ENCODE data around the gene GMEB1. TPM values are rescaled to one million over a fixed set of nuclear protein-coding genes. Genes with fewer than 3 reads are reported as not detected.
"Not testable (repeated sequence)": the region's sequence is repeated elsewhere in the genome, so short reads cannot be mapped to it uniquely, and the experiment has no call there.

The GMEB1 gene
- total and polyA plus RNA-seq, 2 experiments from 2014 or later, result 13.3 to 20.2 TPM

GRCh38 chr1:28720376-28720775, 51.8 kb downstream of the GMEB1 start:
- Histone ChIP-seq H2AFZ (no peak overlapping the region), H3K79me2 (replicated peaks; ENCODE audit: insufficient read depth) (no peaks in the 10 kb centered on the region), H3K36me3 (ENCODE audit: insufficient read depth) (no peaks in the 10 kb centered on the region), H3K27ac (ENCODE audit: low read depth) (0 out of 2 replicates have a peak overlapping the region, but pooled peaks have one; percentile 76), H3K4me3 (no peak overlapping the region), H3K9me2 (ENCODE audit: insufficient read depth) (no peaks in the 10 kb centered on the region), H3K27me3 (ENCODE audit: insufficient read depth) (no peaks in the 10 kb centered on the region), H3K4me2 (no peak overlapping the region), H4K20me1 (replicated peaks; ENCODE audit: insufficient read depth) (no peaks in the 10 kb centered on the region), H3F3A (replicated peaks; ENCODE audit: low read depth) (peaks cover 17% of the 10 kb centered on the region; the same call in 1 of the 2 replicates), H3K4me1 (ENCODE audit: insufficient read depth) (0 out of 2 replicates have a peak, but pooled peaks cover 5% of the 10 kb centered on the region)
- Mint-ChIP-seq H3K27ac (no peak overlapping the region), H3K27me3 (ENCODE audit: insufficient read depth, low read depth, poor library complexity) (no peaks in the 10 kb centered on the region), H3K4me1 (peaks cover 7% of the 10 kb centered on the region; the same call in 1 of the 3 replicates), H3K9me3 (peaks cover 4% of the 10 kb centered on the region; the same call in 1 of the 3 replicates), H3K36me3 (ENCODE audit: low read depth) (no peaks in the 10 kb centered on the region; the same call in 2 of the 3 replicates), H3K4me3 (no peak overlapping the region)
- TF ChIP-seq ETS1 (IDR thresholded peaks at IDR 0.05), result no peak
- DNase-seq (ENCODE audit: low spot score), result no peak
- ATAC-seq, result no peak

GRCh38 chr1:28721927-28722326, 53.3 kb downstream of the GMEB1 start:
- H3K27me3 ChIP-seq (ENCODE audit: insufficient read depth); ATAC-seq; H3K4me1 ChIP-seq (ENCODE audit: insufficient read depth); H3K9me3 Mint-ChIP-seq; H2AFZ ChIP-seq; H3K36me3 ChIP-seq (ENCODE audit: insufficient read depth); H3K27me3 Mint-ChIP-seq (ENCODE audit: insufficient read depth, low read depth, poor library complexity); H3K79me2 ChIP-seq (replicated peaks; ENCODE audit: insufficient read depth); H3K4me1 Mint-ChIP-seq; H3K36me3 Mint-ChIP-seq (ENCODE audit: low read depth); H4K20me1 ChIP-seq (replicated peaks; ENCODE audit: insufficient read depth); H3K27ac ChIP-seq (ENCODE audit: low read depth); H3K27ac Mint-ChIP-seq; DNase-seq (ENCODE audit: low spot score); H3K4me2 ChIP-seq; H3K4me3 Mint-ChIP-seq; H3K9me2 ChIP-seq (ENCODE audit: insufficient read depth); H3K4me3 ChIP-seq: not testable (repeated sequence)
- H3F3A ChIP-seq (replicated peaks; ENCODE audit: low read depth), result peaks cover 15% of the 10 kb centered on the region; the same call in 1 of the 2 replicates

- not testable (repeated sequence) for H3K4me1 ChIP-seq (ENCODE audit: insufficient read depth); H3K9me2 ChIP-seq (ENCODE audit: insufficient read depth); DNase-seq (ENCODE audit: low spot score); H2AFZ ChIP-seq; ATAC-seq; H3K4me3 Mint-ChIP-seq; H3K36me3 Mint-ChIP-seq (ENCODE audit: low read depth); H3K36me3 ChIP-seq (ENCODE audit: insufficient read depth); H3F3A ChIP-seq (replicated peaks; ENCODE audit: low read depth); H3K4me3 ChIP-seq; H3K79me2 ChIP-seq (replicated peaks; ENCODE audit: insufficient read depth); H3K4me2 ChIP-seq; H3K27ac ChIP-seq (ENCODE audit: low read depth); H3K4me1 Mint-ChIP-seq; H4K20me1 ChIP-seq (replicated peaks; ENCODE audit: insufficient read depth); H3K27me3 Mint-ChIP-seq (ENCODE audit: insufficient read depth, low read depth, poor library complexity); H3K27ac Mint-ChIP-seq; H3K27me3 ChIP-seq (ENCODE audit: insufficient read depth); H3K9me3 Mint-ChIP-seq
Observed at GRCh38 chr1:28725365-28725764, 56.8 kb downstream of the GMEB1 start.

- Mint-ChIP-seq H3K4me3 (peak overlapping the region; percentile 97), H3K4me1 (peaks cover 33% of the 10 kb centered on the region), H3K27me3 (ENCODE audit: insufficient read depth, low read depth, poor library complexity) (peaks cover 20% of the 10 kb centered on the region), H3K36me3 (ENCODE audit: low read depth) (peaks cover 38% of the 10 kb centered on the region), H3K27ac (peak overlapping the region; percentile 99), H3K9me3 (peaks cover 6% of the 10 kb centered on the region; the same call in 2 of the 3 replicates)
- no peak overlapping the region for H2AFZ ChIP-seq
- peaks cover 26% of the 10 kb centered on the region for H4K20me1 ChIP-seq (replicated peaks; ENCODE audit: insufficient read depth)
- H3K27ac ChIP-seq (ENCODE audit: low read depth), result peak overlapping the region; percentile 94
- ATAC-seq (no peak), DNase-seq (ENCODE audit: low spot score) (peak; percentile 49)
- H3K36me3 ChIP-seq (ENCODE audit: insufficient read depth), result peaks cover 23% of the 10 kb centered on the region
- no peaks in the 10 kb centered on the region for H3K27me3 ChIP-seq (ENCODE audit: insufficient read depth)
- peaks cover 28% of the 10 kb centered on the region for H3K4me1 ChIP-seq (ENCODE audit: insufficient read depth)
- H3K79me2 ChIP-seq (replicated peaks; ENCODE audit: insufficient read depth), result peaks cover 42% of the 10 kb centered on the region
- peak overlapping the region; percentile 87 for H3K4me3 ChIP-seq
- H3F3A ChIP-seq (replicated peaks; ENCODE audit: low read depth), result peaks cover 12% of the 10 kb centered on the region; the same call in 1 of the 2 replicates
- no peak for TF ChIP-seq JUNB (IDR thresholded peaks at IDR 0.05; ENCODE audit: unreplicated experiment)
- H3K9me2 ChIP-seq (ENCODE audit: insufficient read depth), result no peaks in the 10 kb centered on the region
- peak overlapping the region; percentile 74 for H3K4me2 ChIP-seq
Observed at GRCh38 chr1:28735961-28736449, 67.4 kb downstream of the GMEB1 start.

All from GM23338 (cell line).